ENCODE measurements around the gene COX20.

COX20 gene

GRCh38 chr1:244854166-244854565 lies 18.7 kb downstream of the COX20 start:
- DNase-seq, result no peak

GRCh38 chr1:244854865-244855578 lies 19.6 kb downstream of the COX20 start:
- no peak for DNase-seq

- no peak for DNase-seq
Measured at GRCh38 chr1:244857761-244858160, 22.3 kb downstream of the COX20 start.

- DNase-seq, result no peak
Measured at GRCh38 chr1:244858357-244858756, 22.9 kb downstream of the COX20 start.

GRCh38 chr1:244860078-244860477 lies 24.6 kb downstream of the COX20 start:
- DNase-seq, result no peak

GRCh38 chr1:244860914-244861610 lies 25.6 kb downstream of the COX20 start:
- no peak for DNase-seq

- no peak for DNase-seq
Measured at GRCh38 chr1:244861683-244862082, 26.2 kb downstream of the COX20 start.

- DNase-seq, result no peak
Measured at GRCh38 chr1:244862354-244862698, 26.9 kb downstream of the COX20 start.

- DNase-seq, result peak; percentile 98
Measured at GRCh38 chr1:244862699-244863490, 27.4 kb downstream of the COX20 start.

GRCh38 chr1:244863491-244864252 lies 28.2 kb downstream of the COX20 start:
- DNase-seq, result no peak

GRCh38 chr1:244864253-244865027 lies 29.0 kb downstream of the COX20 start, which contains the start of gene HNRNPU:
Gene HNRNPU (minus strand): TSS chr1:244864543. CDS start chr1:244864307, 236 bp downstream.
- DNase-seq, result peak; percentile 96

GRCh38 chr1:244865028-244865371 lies 29.5 kb downstream of the COX20 start:
- DNase-seq, result no peak

- DNase-seq, result no peak
Measured at GRCh38 chr1:244865820-244866219, 30.4 kb downstream of the COX20 start.

- no peak for DNase-seq
Measured at GRCh38 chr1:244866355-244866754, 30.9 kb downstream of the COX20 start.

GRCh38 chr1:244868484-244869363 lies 33.3 kb downstream of the COX20 start:
- no peak for DNase-seq

GRCh38 chr1:244869364-244869827 lies 33.9 kb downstream of the COX20 start:
- DNase-seq, result no peak

- DNase-seq, result no peak
Measured at GRCh38 chr1:244869950-244870349, 34.5 kb downstream of the COX20 start.

GRCh38 chr1:244874974-244875579 lies 39.6 kb downstream of the COX20 start:
- no peak for DNase-seq

- DNase-seq, result no peak
Measured at GRCh38 chr1:244876228-244876910, 40.9 kb downstream of the COX20 start.

- DNase-seq, result no peak
Measured at GRCh38 chr1:244878681-244879080, 43.2 kb downstream of the COX20 start.
